Prostate gland (tissue), 2 donors: ENCODE results near the gene APBA1. TPM values are rescaled to one million over a fixed set of nuclear protein-coding genes. Genes with fewer than 3 reads are reported as not detected.
A peak's percentile ranks its signal among the peaks of the same experiment; 100 is the strongest.

ENCODE experiments used
- DNase-seq: peaks from one replicate; pipeline ENCODE4 v3.0.0-alpha.2; 2019; ENCODE audit warnings: low spot score
- H3K27ac ChIP-seq, 2 donors: fragments of 200-600 bp; sonication (generic); 2 replicates each; pipeline ENCODE4 v1.5.1; 2017 to 2019
- H3K27me3 ChIP-seq: fragments of 200-600 bp; sonication (generic); replicated peaks from 2 replicates; pipeline ENCODE4 v1.5.1; 2019; ENCODE audit not compliant: insufficient read depth
- H3K36me3 ChIP-seq, 2 donors: fragments of 200-600 bp; sonication (generic); 1 replicate in 1 of 2; 2 replicates in 1 of 2; pipeline versions ENCODE4 v1.5.1 to v1.8.1; 2017 to 2019
- H3K4me1 ChIP-seq: fragments of 200-600 bp; sonication (generic); replicated peaks from 2 replicates; pipeline ENCODE4 v1.5.1; 2019
- H3K4me3 ChIP-seq, 2 donors: fragments of 200-600 bp; sonication (generic); 2 replicates each; pipeline ENCODE4 v1.5.1; 2017 to 2019
- H3K9me3 ChIP-seq: fragments of 200-600 bp; sonication (generic); 2 replicates; pipeline ENCODE4 v1.5.1; 2017
- POLR2A ChIP-seq: fragments of 450-650 bp; IDR thresholded peaks from one replicate; pipeline ENCODE4 v1.6.1; 2016; ENCODE audit warnings: antibody characterized with exemption, mild to moderate bottlenecking
- POLR2AphosphoS5 ChIP-seq: sonication (generic); formaldehyde crosslinking; IDR thresholded peaks from one replicate; pipeline ENCODE4 v1.6.1; 2017; ENCODE audit warnings: antibody characterized with exemption
- WGBS: methylation state at CpG from one replicate; pipeline ENCODE4 v1.1.5; 2018; 5-methylcytosine and 5-hydroxymethylcytosine counted together
- intact Hi-C: fragments of 100-400 bp; cut with DNase I; formaldehyde crosslinking; loops from one replicate; pipeline ENCODE4 v1.14.2; 2022
- total RNA-seq, 2 donors: library from RNA; depleted of rRNA; stranded (reverse); fragments of >200 nt; gene quantifications; one replicate each; pipeline ENCODE4 v1.1.0, GENCODE V29; 2016
- TF ChIP-seq, protein P1 (sequence below), 4 experiments: fragments of 200-600 bp in 2 of 4; fragments of 450-650 bp in 2 of 4; sonication (generic) in 2 of 4; IDR thresholded peaks; 1 replicate in 3 of 4; 2 replicates in 1 of 4; pipeline ENCODE4 v1.5.1; 2016 to 2019; ENCODE audit warnings: antibody characterized with exemption in 4 of 4, mild to moderate bottlenecking in 2 of 4, moderate library complexity in 2 of 4

APBA1 gene
- total RNA-seq, 2 donors from 2014 or later: 2.2 to 7.5 TPM

DNA sequence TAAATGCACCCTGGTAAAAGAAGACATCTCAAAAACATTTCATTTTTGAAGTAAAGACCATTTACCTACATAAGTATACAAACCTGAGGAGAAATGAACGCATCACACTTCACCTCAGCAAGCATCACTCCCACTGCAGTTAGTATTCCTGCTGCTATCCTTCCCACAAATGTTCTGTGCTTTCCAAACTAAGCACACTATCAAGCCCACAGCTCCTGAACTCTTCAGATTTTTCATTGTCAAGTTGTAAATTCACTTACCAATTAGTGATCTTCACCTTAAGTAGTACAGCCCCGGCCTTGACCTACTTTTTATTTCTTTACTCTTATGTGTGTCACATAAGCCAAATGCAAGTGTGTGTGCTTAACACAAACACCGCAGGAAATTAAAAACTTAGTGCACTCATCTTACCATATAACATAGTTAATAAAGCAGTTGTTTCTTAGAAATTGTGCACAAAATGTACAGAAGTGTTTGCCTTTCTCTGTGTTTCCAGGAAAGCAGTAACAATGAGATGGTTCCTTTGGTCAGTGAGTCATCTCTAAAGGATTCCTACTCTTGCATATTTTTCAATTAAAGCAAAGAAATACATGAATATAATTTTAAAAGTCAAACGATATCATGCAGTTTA, 169.4 kb downstream of the APBA1 start:
- peak; percentile 10 for TF ChIP-seq POLR2AphosphoS5
- TF ChIP-seq, protein P1, sequence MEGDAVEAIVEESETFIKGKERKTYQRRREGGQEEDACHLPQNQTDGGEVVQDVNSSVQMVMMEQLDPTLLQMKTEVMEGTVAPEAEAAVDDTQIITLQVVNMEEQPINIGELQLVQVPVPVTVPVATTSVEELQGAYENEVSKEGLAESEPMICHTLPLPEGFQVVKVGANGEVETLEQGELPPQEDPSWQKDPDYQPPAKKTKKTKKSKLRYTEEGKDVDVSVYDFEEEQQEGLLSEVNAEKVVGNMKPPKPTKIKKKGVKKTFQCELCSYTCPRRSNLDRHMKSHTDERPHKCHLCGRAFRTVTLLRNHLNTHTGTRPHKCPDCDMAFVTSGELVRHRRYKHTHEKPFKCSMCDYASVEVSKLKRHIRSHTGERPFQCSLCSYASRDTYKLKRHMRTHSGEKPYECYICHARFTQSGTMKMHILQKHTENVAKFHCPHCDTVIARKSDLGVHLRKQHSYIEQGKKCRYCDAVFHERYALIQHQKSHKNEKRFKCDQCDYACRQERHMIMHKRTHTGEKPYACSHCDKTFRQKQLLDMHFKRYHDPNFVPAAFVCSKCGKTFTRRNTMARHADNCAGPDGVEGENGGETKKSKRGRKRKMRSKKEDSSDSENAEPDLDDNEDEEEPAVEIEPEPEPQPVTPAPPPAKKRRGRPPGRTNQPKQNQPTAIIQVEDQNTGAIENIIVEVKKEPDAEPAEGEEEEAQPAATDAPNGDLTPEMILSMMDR (IDR thresholded peaks at IDR 0.05): no peak
- no peak for TF ChIP-seq POLR2A
- Histone ChIP-seq H3K4me3 (no peak overlapping the region), H3K4me1 (no peaks in the 10 kb centered on the region), H3K27me3 (no peaks in the 10 kb centered on the region), H3K27ac (no peak overlapping the region), H3K9me3 (no peaks in the 10 kb centered on the region), H3K36me3 (no peaks in the 10 kb centered on the region)
- no peak for DNase-seq
- intact Hi-C loops: no loop called here
- 44% methylated on average over 4 of the region's 4 CpGs for WGBS

DNA sequence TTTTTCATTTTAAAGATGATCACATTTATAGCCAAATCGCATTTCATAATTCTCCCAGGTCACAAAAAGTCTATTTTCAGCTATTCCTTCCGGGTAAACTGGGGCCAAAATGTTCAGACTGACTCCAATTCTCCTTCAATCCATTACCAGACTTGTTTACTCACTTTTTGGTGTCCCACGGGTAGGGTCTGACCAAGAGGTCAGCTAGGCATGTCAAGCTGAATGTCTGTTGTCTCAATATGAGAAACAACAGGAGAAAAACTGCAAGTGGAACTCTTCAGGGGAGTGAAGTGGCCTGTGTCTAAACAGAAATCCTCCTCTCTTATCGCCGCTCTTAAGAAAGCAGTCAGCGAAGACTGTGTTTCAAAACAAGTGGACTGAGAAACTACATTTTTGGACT, 171.3 kb downstream of the APBA1 start:
- DNase-seq: no peak
- Histone ChIP-seq H3K36me3 (no peaks in the 10 kb centered on the region), H3K27me3 (no peaks in the 10 kb centered on the region), H3K9me3 (no peaks in the 10 kb centered on the region), H3K27ac (no peak overlapping the region), H3K4me1 (no peaks in the 10 kb centered on the region), H3K4me3 (no peak overlapping the region)
- WGBS: 87% methylated on average over 6 of the region's 6 CpGs
- intact Hi-C loops: no loop called here
- no peak for TF ChIP-seq POLR2A
- TF ChIP-seq, protein P1 (IDR thresholded peaks at IDR 0.05): no peak
- TF ChIP-seq POLR2AphosphoS5: no peak

DNA sequence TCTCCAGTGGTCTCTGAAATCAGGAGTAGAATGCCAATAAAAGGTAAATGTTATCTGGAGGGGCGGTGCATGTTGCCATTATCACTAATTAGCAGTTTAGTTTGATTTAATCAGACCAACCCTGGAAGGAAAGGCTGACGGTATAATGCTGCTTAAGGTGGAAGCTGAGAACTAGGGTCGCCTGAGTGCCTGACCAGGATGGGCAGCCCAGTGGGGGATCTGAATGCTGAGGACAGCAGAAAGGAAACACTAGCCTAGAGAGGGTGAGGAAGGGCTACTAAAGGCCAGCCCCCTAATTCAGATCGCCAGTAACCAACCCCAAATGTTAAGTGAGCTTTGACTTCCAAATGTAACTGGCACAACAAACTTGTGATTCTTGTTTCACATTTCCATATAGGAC, 172.2 kb downstream of the APBA1 start:
- no peaks in the 10 kb centered on the region for H3K9me3 ChIP-seq
- no peaks in the 10 kb centered on the region for H3K4me1 ChIP-seq
- H3K36me3 ChIP-seq: no peaks in the 10 kb centered on the region
- no peak for TF ChIP-seq POLR2AphosphoS5
- TF ChIP-seq POLR2A: no peak
- TF ChIP-seq, protein P1 (IDR thresholded peaks at IDR 0.05): no peak
- WGBS: 87% methylated on average over 4 of the region's 4 CpGs
- no peak overlapping the region for H3K4me3 ChIP-seq
- intact Hi-C loops: no loop called here
- H3K27me3 ChIP-seq: no peaks in the 10 kb centered on the region
- H3K27ac ChIP-seq: no peak overlapping the region
- no peak for DNase-seq

DNA sequence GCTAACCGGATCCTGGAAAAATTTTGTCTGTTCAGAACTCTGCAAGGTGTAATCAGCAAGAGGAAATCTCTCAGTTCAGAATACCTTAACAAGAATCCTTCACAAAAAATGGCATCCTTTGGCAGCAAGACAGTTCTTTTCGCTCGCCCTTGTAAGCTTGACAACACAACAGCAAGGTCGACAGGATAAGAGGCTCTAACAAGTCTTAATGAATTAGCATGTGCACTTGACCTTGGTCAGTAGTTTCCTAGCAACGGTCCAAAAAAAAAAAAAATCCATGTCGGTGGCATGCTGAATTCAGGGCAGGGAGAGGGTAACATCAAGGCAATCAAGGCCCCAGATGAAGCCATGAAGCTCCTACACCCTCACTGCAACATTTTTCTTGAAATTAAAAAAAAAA, 172.8 kb downstream of the APBA1 start:
- no peak overlapping the region for H3K4me3 ChIP-seq
- no peaks in the 10 kb centered on the region for H3K27me3 ChIP-seq
- TF ChIP-seq POLR2A: no peak
- no peak for TF ChIP-seq POLR2AphosphoS5
- TF ChIP-seq, protein P1 (IDR thresholded peaks at IDR 0.05): no peak
- H3K4me1 ChIP-seq: no peaks in the 10 kb centered on the region
- WGBS: 75% methylated on average over 6 of the region's 6 CpGs
- intact Hi-C loops: no loop called here
- no peak for DNase-seq
- H3K27ac ChIP-seq: no peak overlapping the region
- no peaks in the 10 kb centered on the region for H3K9me3 ChIP-seq
- H3K36me3 ChIP-seq: no peaks in the 10 kb centered on the region

DNA sequence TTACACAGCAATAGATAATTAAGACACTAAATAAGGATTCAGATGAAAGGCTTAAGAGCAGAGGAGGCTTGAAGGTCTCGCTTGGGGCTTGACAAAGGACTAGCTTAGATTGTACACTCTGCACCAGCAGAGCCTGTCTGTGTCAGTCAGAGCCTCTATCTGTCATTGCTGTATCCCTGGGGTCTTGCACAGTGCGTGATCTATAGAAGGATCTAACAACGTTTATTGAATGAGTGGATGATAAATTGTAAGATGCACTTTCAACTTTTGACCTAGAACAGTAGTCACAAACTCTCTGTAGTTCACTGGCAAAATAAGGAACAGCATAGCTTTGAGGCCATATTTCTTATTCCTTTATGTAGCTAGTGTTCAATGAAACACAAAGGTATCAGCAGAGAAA, 173.7 kb downstream of the APBA1 start:
- Histone ChIP-seq H3K27me3 (no peaks in the 10 kb centered on the region), H3K27ac (no peak overlapping the region), H3K4me3 (no peak overlapping the region), H3K9me3 (no peaks in the 10 kb centered on the region), H3K4me1 (no peaks in the 10 kb centered on the region), H3K36me3 (no peaks in the 10 kb centered on the region)
- 87% methylated on average over 3 of the region's 3 CpGs for WGBS
- no peak for DNase-seq
- intact Hi-C loops: no loop called here
- no peak for TF ChIP-seq POLR2A
